ENCODE data around the gene C19orf73. TPM values are rescaled to one million over a fixed set of nuclear protein-coding genes. Genes with fewer than 3 reads are reported as not detected.

The C19orf73 gene
- total and polyA plus RNA-seq, 9 of the 15 experiments (the other 6 are each of a cell fraction or from before 2014, with no cell fraction given), result 0.08 to 7.4 (median 1.4) TPM

- TF ChIP-seq CTCFL (IDR thresholded peaks at IDR 0.05; ENCODE audit: borderline replicate concordance, insufficient read depth, low read depth, low read length, poor library complexity, severe bottlenecking) (no peak), TAF15 (IDR thresholded peaks at IDR 0.05; ENCODE audit: low read depth, low read length) (no peak), PHB2 (IDR thresholded peaks at IDR 0.05; ENCODE audit: low read depth) (no peak), MTF1 (CRISPR knock-in tag; IDR thresholded peaks at IDR 0.05; ENCODE audit: borderline replicate concordance) (no peak), ZNF12 (CRISPR knock-in tag; IDR thresholded peaks at IDR 0.05) (no peak), ARID3B (CRISPR knock-in tag; IDR thresholded peaks at IDR 0.05; ENCODE audit: borderline replicate concordance) (no peak), SMARCC2 (IDR thresholded peaks at IDR 0.05; ENCODE audit: low read depth) (no peak), RAD21 (CRISPR knock-in tag; conservative IDR thresholded peaks at IDR 0.05 in 1 of 2, IDR thresholded peaks at IDR 0.05 in 1 of 2) (no peak), IRF9 (tag; IDR thresholded peaks at IDR 0.05) (no peak), NR0B1 (IDR thresholded peaks at IDR 0.05; ENCODE audit: partially characterized antibody) (no peak), ZC3H11A (IDR thresholded peaks at IDR 0.05; ENCODE audit: low read depth, low read length) (no peak), SMARCB1 (IDR thresholded peaks at IDR 0.05; ENCODE audit: insufficient read length, low read depth) (no peak), ZNF311 (CRISPR knock-in tag; IDR thresholded peaks at IDR 0.05) (no peak), TCF3 (CRISPR knock-in tag; IDR thresholded peaks at IDR 0.05) (no peak), HDAC3 (IDR thresholded peaks at IDR 0.05; ENCODE audit: borderline replicate concordance, partially characterized antibody) (no peak), HLTF (IDR thresholded peaks at IDR 0.05) (peak; percentile 67; the same call in 1 of the 2 replicates), NBN (IDR thresholded peaks at IDR 0.05; ENCODE audit: low read depth) (peak; percentile 48; the same call in 1 of the 2 replicates), E2F3 (CRISPR knock-in tag; IDR thresholded peaks at IDR 0.05) (peak; percentile 69; the same call in 1 of the 2 replicates), PRPF4 (IDR thresholded peaks at IDR 0.05; ENCODE audit: insufficient read depth, low read depth, low read length, poor library complexity, severe bottlenecking) (peak; percentile 83), ZBTB26 (CRISPR knock-in tag; IDR thresholded peaks at IDR 0.05) (no peak)
Measured at GRCh38 chr19:49085020-49085867, 33.7 kb downstream of the C19orf73 start, which contains the start of gene SNRNP70 (continued).

Data from K562 (cell line).